ENCODE results near the gene PHLDB2.

Gene PHLDB2

GRCh38 chr3:111999484-112000324, 140.6 kb downstream of the PHLDB2 start:
- DNase-seq (ENCODE audit: low spot score) = no peak

DNA sequence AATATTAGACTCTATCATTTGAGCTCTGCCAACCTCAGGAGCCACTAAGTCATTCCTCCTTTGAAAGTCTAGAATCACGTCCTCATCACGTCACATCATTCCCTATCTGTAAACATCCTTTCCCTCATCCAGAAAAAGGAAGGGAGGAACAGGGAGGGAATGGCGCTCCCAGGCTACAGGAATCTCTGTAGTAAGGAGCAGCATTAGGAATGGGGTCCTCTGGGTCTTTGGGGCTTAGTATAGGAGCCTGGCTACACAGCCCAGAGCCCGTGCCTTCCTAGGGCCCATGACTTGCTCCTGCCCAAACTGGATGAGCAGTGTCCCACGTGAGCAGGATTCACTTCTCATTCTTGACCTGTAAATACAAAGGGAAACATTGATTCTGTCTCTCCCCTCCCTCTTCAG, 141.3 kb downstream of the PHLDB2 start:
- DNase-seq (ENCODE audit: low spot score) = no peak

- no peak for DNase-seq (ENCODE audit: low spot score)
Observed at GRCh38 chr3:112000966-112001365, 141.9 kb downstream of the PHLDB2 start.

GRCh38 chr3:112001526-112001925, 142.5 kb downstream of the PHLDB2 start:
- no peak for DNase-seq (ENCODE audit: low spot score)

GRCh38 chr3:112002096-112002971, 143.3 kb downstream of the PHLDB2 start:
- DNase-seq (ENCODE audit: low spot score) = no peak

DNA sequence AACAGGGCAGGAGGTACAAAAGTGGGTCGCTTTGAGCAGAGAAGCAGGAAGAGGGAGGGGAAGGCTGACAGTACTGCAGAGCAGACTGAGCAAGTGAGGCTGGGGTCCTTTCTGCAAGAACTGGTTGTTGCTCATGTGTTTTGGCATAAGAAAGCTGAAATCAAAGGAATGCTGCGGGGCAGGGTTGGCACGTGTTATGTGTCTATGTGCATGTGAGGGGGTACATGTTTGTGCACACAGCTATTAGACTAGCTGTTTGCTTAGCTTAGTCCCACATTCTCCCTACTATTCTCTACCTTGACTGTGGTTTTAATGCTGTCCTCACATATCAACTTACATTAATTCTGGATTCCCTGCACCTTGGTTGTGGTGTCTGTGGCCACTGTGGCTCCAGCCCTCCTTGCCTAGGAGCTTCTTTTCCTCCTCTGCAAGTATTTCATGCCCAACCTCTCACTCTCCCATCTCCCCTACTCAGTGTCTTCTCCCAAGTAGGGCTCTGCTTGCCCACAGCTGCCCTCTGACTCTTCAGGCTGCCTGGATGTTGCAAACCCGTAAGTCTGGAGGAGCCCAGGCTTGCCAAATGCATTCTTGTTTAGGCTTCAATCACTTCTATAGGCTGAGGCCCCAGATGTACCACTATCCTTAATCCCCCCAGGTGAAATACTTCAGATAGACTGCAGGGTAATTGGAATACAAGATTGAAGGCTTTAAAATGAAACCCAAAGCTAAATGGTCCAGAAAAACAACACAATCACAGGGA, 144.4 kb downstream of the PHLDB2 start:
- no peak for DNase-seq (ENCODE audit: low spot score)

DNA sequence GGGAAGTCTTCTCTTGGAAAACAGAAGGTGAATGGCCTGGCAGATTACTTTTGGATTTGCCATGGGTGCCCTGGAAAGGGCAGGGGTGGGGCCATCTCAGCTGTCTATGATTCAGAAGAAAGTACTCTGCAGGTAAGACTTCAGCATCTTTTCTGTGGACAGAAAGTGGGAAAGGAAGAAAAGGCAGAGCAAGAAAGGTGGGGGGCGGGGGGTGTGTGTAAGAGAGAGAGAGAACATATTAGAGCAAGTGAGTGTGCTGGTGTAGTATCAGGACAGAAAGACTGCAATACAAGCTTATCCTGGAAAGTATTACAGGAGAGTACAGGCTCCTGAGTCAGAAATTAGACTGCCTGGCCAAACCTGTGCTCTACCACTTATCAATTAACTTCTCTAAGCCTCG, 145.1 kb downstream of the PHLDB2 start:
- no peak for DNase-seq (ENCODE audit: low spot score)

DNA sequence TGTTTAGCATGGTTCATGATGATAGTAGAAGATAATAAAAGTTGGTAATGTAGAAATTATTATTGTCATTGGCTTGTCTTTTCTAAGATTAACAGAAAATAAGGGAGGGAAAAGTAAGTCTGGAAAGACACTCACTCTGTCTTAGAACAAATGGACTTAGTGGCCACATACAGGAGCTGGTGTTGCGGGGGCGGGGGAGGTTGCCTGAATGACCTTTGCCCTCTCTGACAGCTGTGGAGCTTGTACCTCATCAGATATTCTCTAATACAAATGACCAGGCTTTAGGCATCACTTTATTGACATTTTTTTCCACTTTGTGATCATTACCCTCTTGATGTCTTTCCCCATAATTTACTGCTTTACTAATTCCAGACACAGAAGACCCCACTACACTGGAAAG, 145.6 kb downstream of the PHLDB2 start:
- no peak for DNase-seq (ENCODE audit: low spot score)

DNA sequence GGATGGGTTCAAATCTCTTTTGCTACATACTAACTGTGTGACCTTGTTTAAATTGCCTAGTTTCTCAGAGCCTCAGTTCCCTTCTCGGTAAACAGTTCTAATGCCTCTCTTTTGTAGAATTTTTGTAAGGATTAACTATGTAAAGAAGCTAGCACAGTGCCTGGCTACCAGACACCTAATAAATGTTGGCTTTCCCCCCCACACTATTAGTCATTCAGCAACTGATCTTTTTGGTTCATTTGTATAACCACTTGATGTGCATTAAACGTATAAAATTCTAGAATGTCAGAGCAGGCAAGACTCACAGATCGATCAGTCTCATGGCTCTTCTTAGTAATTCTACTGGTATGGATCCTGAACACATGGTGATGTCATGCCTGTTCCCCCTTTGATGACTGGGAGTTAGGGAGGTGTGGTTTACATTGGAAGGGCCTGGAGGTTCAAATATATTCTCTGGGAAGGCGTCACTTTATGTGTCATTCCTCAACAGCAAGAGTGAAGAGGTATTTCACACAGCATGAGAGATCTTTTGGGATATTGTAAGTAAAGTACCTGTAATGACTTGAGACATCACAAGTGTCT, 146.1 kb downstream of the PHLDB2 start:
- DNase-seq (ENCODE audit: low spot score) = no peak

DNA sequence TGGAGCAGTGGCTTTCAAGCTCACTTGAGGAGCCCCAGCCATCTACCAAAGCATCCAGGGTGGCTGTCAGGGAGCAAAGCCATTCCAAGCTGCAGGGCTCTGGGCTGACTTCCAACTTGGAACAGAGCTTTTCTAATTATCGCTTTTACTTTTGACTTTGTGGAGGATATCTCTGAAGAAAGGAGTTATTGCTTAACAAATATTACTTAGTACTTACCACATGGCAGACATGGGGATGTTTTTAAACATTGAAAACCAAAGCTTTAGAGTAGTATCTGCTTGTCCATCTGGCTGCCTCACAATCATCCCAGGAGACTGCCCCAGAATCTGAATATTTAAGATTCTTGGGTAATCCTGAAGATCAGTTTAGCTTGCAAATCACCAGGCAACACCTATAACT, 148.6 kb downstream of the PHLDB2 start:
- DNase-seq (ENCODE audit: low spot score) = peak; percentile 24

DNA sequence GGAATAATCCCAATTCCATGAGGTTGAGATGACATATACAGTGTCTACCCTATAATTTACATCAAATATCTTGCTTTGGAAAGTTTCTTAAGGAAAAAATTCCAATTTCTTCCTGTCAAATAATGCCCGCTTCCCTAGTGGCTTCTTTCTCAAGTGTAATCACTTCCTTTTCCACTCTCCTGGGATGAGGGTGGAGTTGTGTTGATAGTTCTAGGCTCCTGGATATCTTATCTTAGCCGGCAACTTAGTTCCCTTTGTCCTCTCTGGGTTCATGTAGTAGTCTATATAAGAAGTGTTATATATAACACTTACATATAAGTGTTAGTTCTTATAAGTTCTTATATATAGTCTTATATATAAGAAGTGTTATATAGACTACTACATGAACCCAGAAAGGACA, 150.6 kb downstream of the PHLDB2 start:
- no peak for DNase-seq (ENCODE audit: low spot score)

- no peak for DNase-seq (ENCODE audit: low spot score)
Observed at GRCh38 chr3:112010636-112011035, 151.6 kb downstream of the PHLDB2 start.

- no peak for DNase-seq (ENCODE audit: low spot score)
Observed at GRCh38 chr3:112011376-112011940, 152.4 kb downstream of the PHLDB2 start.

DNA sequence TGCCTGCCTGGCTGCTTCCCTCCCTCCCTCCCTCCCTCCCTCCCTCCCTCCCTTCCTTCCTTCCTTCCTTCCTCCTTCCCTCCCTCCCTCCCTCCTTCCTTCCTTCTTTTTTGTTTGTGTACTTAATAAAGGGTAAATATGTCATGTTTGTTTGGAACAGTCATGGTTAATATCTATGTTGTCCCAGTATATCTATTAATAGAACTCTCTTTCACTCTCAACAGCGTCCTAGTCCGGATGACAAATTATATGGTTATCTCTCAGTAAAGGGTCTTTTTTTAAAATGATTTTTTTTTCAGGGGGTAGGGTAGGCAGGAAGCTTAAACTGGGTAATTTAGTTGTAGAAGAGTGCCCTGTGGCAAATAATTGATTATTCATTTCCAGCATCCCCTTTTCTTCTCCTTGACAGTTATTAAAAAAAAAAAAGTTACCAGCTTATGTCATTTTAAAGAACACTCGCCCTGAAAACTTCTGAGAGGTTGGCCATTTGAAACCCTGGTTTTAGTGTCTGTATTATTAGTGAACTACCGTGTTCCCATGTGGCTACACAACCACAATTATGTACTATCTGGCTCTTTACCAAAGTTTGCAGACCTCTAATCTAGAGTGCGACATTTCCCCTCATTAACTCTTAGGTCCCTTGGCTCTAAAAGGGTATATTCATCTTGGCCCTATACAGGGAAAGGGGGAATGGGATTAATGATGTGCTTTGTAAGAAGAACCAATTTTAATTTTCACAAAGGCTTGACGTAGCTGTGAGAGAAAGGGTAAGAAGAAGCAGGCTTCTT, 153.3 kb downstream of the PHLDB2 start:
- no peak for DNase-seq (ENCODE audit: low spot score)

GRCh38 chr3:112013058-112013783, 154.2 kb downstream of the PHLDB2 start:
- DNase-seq (ENCODE audit: low spot score) = peak; percentile 81

GRCh38 chr3:112013784-112014143, 154.7 kb downstream of the PHLDB2 start:
- no peak for DNase-seq (ENCODE audit: low spot score)

DNA sequence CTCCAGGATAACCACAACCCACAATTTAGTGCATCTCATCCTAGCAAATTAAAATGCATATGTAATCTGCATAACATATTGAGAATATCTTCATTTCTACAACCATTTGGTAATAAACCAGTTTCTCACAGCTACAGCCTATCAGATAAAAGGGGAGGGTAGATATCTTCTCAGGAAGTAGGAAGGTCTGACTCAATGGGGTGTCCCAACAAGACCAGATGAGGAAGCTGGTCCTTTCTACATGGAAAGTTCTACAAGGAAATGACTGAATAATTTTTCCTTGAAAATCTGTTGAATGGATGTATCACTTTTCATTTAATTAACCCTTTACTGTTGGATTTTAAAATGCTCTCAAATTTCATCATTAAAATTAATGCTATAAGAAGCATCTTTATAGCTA, 158.0 kb downstream of the PHLDB2 start:
- no peak for DNase-seq (ENCODE audit: low spot score)

- no peak for DNase-seq (ENCODE audit: low spot score)
Observed at GRCh38 chr3:112018712-112019111, 159.6 kb downstream of the PHLDB2 start.

DNA sequence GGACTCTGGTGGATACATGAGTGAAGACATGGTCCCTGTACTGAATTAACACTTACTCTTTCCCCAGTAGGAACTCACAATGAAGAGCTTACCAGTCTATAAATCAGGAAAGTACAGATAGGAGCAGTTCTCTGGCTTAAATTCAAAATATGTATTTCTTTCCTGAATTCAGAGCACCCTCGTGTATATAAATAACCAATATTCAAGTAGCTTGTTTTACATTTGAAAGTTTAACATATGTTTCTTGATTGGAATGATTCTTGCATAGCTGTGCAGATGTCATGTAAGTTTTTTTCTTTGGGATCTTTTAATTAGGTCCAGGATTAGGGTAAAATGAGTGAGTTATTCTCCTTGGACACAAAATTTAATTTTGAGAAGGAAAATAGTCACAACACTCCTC, 160.7 kb downstream of the PHLDB2 start:
- no peak for DNase-seq (ENCODE audit: low spot score)

DNA sequence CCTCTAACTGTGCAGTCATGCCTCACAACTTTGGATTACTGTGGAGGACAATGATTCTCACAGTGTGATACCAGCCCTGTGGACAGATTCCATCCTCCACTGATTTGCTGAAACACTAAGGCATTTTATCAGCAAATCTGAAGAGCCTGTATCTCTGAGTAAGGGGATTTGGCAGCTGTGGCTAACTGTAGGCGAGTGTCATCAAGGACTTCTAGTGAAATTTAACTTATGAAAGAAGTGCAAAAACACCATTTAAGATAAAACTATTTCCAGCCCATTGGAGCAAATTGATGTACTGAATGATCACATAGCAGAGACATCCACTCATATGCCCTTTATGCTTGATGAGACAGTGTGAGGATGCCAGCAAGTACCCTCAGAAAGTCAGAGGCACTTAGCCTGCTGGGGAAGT, 161.6 kb downstream of the PHLDB2 start:
- no peak for DNase-seq (ENCODE audit: low spot score)

All from AG20443 (cell line).